ENCODE results near the gene NLGN2.

Gene NLGN2

DNA sequence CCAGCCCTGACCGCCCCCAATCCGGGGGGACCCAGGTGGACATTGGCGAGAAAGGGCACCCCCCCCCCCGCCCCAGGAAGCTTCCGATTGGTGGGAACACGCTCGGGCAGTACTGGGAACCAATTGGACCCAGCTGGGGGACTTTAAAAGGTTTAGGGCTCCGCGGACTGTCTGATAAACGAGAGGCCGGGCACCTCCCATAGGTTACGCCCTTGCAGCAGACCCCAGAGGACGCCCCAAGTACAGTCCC, 4.0 kb upstream of the NLGN2 start:
- no peak overlapping the region for H2BK120ac ChIP-seq (ENCODE audit: low read depth, low read length)
- H3K23ac ChIP-seq (ENCODE audit: low read length) = no peak overlapping the region
- peak overlapping the region; percentile 70 for H3K4me3 ChIP-seq (ENCODE audit: low read length)
- no peaks in the 10 kb centered on the region for H3K79me2 ChIP-seq (ENCODE audit: control insufficient read depth, insufficient read depth, low read length)
- peak overlapping the region; percentile 96 for H3K56ac ChIP-seq (ENCODE audit: low read length)
- H3K18ac ChIP-seq (ENCODE audit: low read length) = peak overlapping the region; percentile 91
- H3K4ac ChIP-seq (ENCODE audit: low read depth, low read length) = peak overlapping the region; percentile 4
- no peaks in the 10 kb centered on the region for H3K79me1 ChIP-seq (ENCODE audit: low read length)
- H3K4me2 ChIP-seq (ENCODE audit: low read length) = peak overlapping the region; percentile 35
- H4K8ac ChIP-seq (ENCODE audit: low read depth, low read length) = no peak overlapping the region
- no peak overlapping the region for H2BK15ac ChIP-seq (replicated peaks; ENCODE audit: low read depth)
- H3K9ac ChIP-seq (ENCODE audit: low read length) = peak overlapping the region; percentile 91
- no peaks in the 10 kb centered on the region for H3K36me3 ChIP-seq (ENCODE audit: control insufficient read depth, insufficient read depth, low read length)
- peaks cover 9% of the 10 kb centered on the region for H3K4me1 ChIP-seq (ENCODE audit: control insufficient read depth, low read depth, low read length)
- H2AK5ac ChIP-seq (ENCODE audit: low read length) = no peak overlapping the region
- WGBS (ENCODE audit: extremely low coverage, insufficient coverage, low lambda C conversion rate) = no CpG with 5 or more reads among the region's 13 CpGs
- H3K27ac ChIP-seq (ENCODE audit: low read depth, low read length) = peak overlapping the region; percentile 92
- no peak for DNase-seq
- peak overlapping the region; percentile 64 for H2BK5ac ChIP-seq (ENCODE audit: low read length)
- no peak overlapping the region for H4K5ac ChIP-seq (ENCODE audit: low read length)
- H3K27me3 ChIP-seq (ENCODE audit: insufficient read depth, low read length, poor library complexity) = no peaks in the 10 kb centered on the region

DNA sequence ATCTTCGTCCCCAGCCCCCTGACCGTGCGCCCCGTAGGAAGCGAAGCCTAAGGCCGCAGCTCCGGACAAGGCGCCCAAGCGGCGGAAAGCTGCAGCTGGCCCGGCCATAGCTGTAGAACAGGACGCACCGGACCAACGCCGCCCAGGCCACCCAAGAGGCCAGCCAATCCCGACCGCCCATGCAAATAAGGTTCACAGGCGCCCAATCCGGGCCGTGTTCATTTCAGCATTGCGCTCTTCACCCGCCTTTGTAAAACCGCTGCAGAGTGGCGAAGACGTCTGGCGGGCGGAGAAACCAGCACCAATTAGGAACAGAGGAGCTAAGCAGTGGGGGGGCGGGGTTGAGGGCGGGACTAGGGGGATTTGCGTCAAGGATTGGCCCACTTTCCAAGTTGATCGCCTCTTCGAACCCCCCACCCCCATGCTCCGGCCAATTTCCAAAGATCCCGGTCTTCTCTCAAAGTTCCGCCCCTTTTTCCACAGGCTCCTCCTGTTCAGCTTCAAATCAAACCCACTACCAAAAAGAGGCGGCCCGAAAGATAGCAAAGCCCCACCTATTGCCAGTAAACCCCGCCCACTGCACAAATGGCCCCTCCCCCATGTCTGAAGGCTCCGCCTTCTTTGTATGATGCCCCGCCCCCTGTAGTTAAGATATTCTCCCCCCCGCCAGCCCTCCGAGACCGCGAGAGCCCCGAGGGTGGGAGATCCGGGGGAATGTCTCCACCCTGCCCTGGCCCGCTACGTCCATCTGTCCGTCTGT, 3.5 kb upstream of the NLGN2 start, which contains the start of gene TMEM256:
TSS of gene TMEM256 (minus strand) at position 121 of the 760 bp plus-strand sequence. CDS start at position 108, 13 bp downstream.
- H3K79me1 ChIP-seq (ENCODE audit: low read length) = no peaks in the 10 kb centered on the region

DNA sequence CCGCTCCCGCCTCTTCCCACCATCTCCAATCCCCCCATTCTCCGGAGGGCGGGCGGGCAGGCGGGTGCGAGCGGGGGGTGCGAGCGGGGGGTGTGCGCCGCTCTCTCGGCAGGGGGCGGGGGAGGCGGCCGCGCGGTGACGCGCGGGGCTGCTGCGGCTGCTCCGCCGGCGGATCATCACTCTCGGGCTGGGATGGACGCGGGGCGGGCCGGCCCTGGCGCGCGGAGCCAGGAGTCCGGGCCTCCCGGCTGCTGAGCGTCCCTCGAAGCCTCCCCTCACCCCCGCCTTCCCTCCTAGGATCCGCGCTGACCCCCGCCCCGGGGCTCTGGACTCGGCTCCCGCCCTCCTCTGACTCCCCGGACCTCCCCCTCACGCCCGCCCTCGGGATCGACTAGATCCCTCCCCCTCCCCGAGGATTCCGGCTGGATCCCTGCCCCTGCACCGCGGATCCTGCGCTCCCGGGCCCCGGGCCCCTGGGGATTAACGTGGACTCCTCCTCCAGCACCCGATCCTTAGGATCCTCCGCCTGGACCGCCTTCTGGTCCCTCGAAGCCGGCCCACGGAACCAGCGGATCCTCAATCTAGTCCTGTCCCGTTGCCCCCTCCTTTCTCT, 2.8 kb upstream of the NLGN2 start:
- Histone ChIP-seq H2BK5ac (ENCODE audit: low read length) (no peak overlapping the region), H3K4me1 (ENCODE audit: control insufficient read depth, low read depth, low read length) (peaks cover 9% of the 10 kb centered on the region), H3K36me3 (ENCODE audit: control insufficient read depth, insufficient read depth, low read length) (no peaks in the 10 kb centered on the region), H2BK120ac (ENCODE audit: low read depth, low read length) (peak overlapping the region; percentile 52), H3K79me2 (ENCODE audit: control insufficient read depth, insufficient read depth, low read length) (no peaks in the 10 kb centered on the region), H3K79me1 (ENCODE audit: low read length) (no peaks in the 10 kb centered on the region), H3K56ac (ENCODE audit: low read length) (peak overlapping the region; percentile 92), H3K18ac (ENCODE audit: low read length) (peak overlapping the region; percentile 89), H2BK15ac (replicated peaks; ENCODE audit: low read depth) (no peak overlapping the region), H3K27me3 (ENCODE audit: insufficient read depth, low read length, poor library complexity) (no peaks in the 10 kb centered on the region), H2AK5ac (ENCODE audit: low read length) (no peak overlapping the region), H3K4ac (ENCODE audit: low read depth, low read length) (peak overlapping the region; percentile 93), H3K4me3 (ENCODE audit: low read length) (peak overlapping the region; percentile 90), H3K23ac (ENCODE audit: low read length) (peak overlapping the region; percentile 66), H3K9ac (ENCODE audit: low read length) (peak overlapping the region; percentile 93), H3K27ac (ENCODE audit: low read depth, low read length) (peak overlapping the region; percentile 46), H4K5ac (ENCODE audit: low read length) (no peak overlapping the region), H3K4me2 (ENCODE audit: low read length) (peak overlapping the region; percentile 97), H4K8ac (ENCODE audit: low read depth, low read length) (no peak overlapping the region)
- peak; percentile 76 for DNase-seq
- WGBS (ENCODE audit: extremely low coverage, insufficient coverage, low lambda C conversion rate) = no CpG with 5 or more reads among the region's 65 CpGs

More for the DNA sequence above, 3.5 kb upstream of the NLGN2 start, which contains the start of gene TMEM256:
- H3K4me1 ChIP-seq (ENCODE audit: control insufficient read depth, low read depth, low read length) = peaks cover 9% of the 10 kb centered on the region
- H3K4ac ChIP-seq (ENCODE audit: low read depth, low read length) = peak within 1 kb of the TSS; percentile 93
- H3K36me3 ChIP-seq (ENCODE audit: control insufficient read depth, insufficient read depth, low read length) = no peaks in the 10 kb centered on the region
- H2AK5ac ChIP-seq (ENCODE audit: low read length) = no peak within 1 kb of the TSS
- no peak within 1 kb of the TSS for H3K23ac ChIP-seq (ENCODE audit: low read length)
- peak within 1 kb of the TSS; percentile 93 for H3K9ac ChIP-seq (ENCODE audit: low read length)
- H2BK15ac ChIP-seq (replicated peaks; ENCODE audit: low read depth) = no peak within 1 kb of the TSS
- peak; percentile 100 for DNase-seq
- H2BK5ac ChIP-seq (ENCODE audit: low read length) = peak within 1 kb of the TSS; percentile 64
- no peak within 1 kb of the TSS for H4K5ac ChIP-seq (ENCODE audit: low read length)
- H3K4me3 ChIP-seq (ENCODE audit: low read length) = peak within 1 kb of the TSS; percentile 90
- no peaks in the 10 kb centered on the region for H3K79me2 ChIP-seq (ENCODE audit: control insufficient read depth, insufficient read depth, low read length)
- whole genome bisulfite sequencing (ENCODE audit: extremely low coverage, insufficient coverage, low lambda C conversion rate) = no CpG with 5 or more reads among the region's 49 CpGs
- H3K56ac ChIP-seq (ENCODE audit: low read length) = peak within 1 kb of the TSS; percentile 96
- no peaks in the 10 kb centered on the region for H3K27me3 ChIP-seq (ENCODE audit: insufficient read depth, low read length, poor library complexity)
- H3K18ac ChIP-seq (ENCODE audit: low read length) = peak within 1 kb of the TSS; percentile 91
- peak within 1 kb of the TSS; percentile 92 for H3K27ac ChIP-seq (ENCODE audit: low read depth, low read length)
- H4K8ac ChIP-seq (ENCODE audit: low read depth, low read length) = no peak within 1 kb of the TSS
- H2BK120ac ChIP-seq (ENCODE audit: low read depth, low read length) = peak within 1 kb of the TSS; percentile 31
- peak within 1 kb of the TSS; percentile 35 for H3K4me2 ChIP-seq (ENCODE audit: low read length)

DNA sequence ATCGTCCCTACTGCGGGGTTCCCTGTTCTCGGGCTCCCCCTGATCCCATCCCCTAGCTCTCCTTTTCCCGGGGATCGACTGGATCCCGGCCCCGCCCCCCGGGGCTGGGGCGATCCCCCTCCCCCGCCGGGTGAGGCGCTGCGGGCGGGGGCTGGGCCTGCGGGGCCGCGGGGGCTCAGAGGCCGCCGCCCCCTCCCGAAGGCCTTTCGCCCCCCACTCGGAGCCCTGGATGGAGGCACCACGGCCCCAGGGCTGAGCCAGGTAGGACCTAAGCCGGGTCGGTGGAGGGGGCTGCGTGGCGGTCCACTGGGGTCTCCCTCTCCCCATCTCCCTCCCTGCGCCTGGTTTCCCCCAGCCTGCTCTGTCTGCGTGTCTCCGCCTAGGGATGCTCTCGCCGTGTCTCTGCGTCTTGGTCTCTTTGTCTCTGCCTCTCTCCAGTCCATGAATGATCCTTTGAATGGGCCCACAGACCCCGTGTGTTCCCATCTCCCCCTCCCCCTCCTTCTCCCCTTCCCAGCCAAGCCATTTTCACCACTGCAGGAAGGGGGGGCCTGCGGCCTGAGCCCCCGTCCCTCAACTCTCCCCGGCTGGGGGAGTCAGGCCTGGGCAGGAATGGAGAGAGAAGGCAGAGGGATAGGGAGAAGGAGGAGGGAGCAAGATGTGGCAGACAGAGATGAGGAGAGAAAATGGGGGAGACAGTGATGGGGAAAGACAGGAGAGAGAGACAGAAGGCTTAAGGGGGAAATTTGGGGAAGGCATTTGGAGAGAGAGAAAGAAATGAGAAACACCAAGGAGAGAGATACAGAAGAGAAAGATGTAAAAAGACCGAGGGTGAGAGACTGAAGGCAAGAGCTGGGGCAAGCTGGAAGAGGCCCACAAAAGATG, 2.1 kb upstream of the NLGN2 start:
- peak overlapping the region; percentile 93 for H3K9ac ChIP-seq (ENCODE audit: low read length)
- no peaks in the 10 kb centered on the region for H3K79me1 ChIP-seq (ENCODE audit: low read length)
- no peak overlapping the region for H2BK5ac ChIP-seq (ENCODE audit: low read length)
- H2BK15ac ChIP-seq (replicated peaks; ENCODE audit: low read depth) = no peak overlapping the region
- H3K56ac ChIP-seq (ENCODE audit: low read length) = peak overlapping the region; percentile 92
- peak overlapping the region; percentile 90 for H3K4me3 ChIP-seq (ENCODE audit: low read length)
- H3K4me1 ChIP-seq (ENCODE audit: control insufficient read depth, low read depth, low read length) = peaks cover 9% of the 10 kb centered on the region
- peak overlapping the region; percentile 26 for H3K27ac ChIP-seq (ENCODE audit: low read depth, low read length)
- H3K4ac ChIP-seq (ENCODE audit: low read depth, low read length) = peak overlapping the region; percentile 93
- H3K23ac ChIP-seq (ENCODE audit: low read length) = no peak overlapping the region
- H3K36me3 ChIP-seq (ENCODE audit: control insufficient read depth, insufficient read depth, low read length) = no peaks in the 10 kb centered on the region
- DNase-seq = peak; percentile 62
- peak overlapping the region; percentile 52 for H2BK120ac ChIP-seq (ENCODE audit: low read depth, low read length)
- H3K18ac ChIP-seq (ENCODE audit: low read length) = peak overlapping the region; percentile 89
- no CpG with 5 or more reads among the region's 38 CpGs for WGBS (ENCODE audit: extremely low coverage, insufficient coverage, low lambda C conversion rate)
- H4K5ac ChIP-seq (ENCODE audit: low read length) = no peak overlapping the region
- H3K4me2 ChIP-seq (ENCODE audit: low read length) = peak overlapping the region; percentile 97
- H2AK5ac ChIP-seq (ENCODE audit: low read length) = peak overlapping the region; percentile 50
- no peak overlapping the region for H4K8ac ChIP-seq (ENCODE audit: low read depth, low read length)
- H3K27me3 ChIP-seq (ENCODE audit: insufficient read depth, low read length, poor library complexity) = no peaks in the 10 kb centered on the region
- no peaks in the 10 kb centered on the region for H3K79me2 ChIP-seq (ENCODE audit: control insufficient read depth, insufficient read depth, low read length)

DNA sequence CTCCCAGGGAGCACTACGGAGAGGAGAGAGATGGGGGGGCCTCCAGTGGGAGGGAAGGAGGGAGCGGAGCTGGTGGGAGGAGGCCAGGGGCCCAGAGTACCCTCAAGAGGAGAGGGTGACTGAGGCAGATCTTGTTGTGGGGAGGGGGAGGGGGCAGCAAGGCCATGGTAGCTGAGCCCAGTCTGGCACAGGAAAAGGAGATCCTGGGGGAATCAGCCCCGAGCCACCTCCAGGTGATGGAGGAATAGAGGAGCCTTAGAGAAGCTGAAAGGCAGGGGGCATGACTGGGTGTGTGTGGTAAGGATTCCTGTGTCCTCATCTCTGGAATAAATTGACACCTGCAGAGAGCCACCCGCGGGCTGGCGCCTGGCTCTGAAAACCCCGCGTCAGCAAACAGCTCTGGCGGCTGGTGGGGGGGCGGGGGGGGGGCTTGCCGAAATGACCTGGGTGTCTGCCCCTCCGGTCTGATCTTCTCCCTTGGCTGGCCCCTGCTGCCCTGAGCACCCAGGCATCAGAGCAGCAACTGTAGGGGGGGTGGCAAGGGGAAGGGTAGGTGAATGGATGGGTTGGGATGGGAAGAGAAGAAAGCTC, 1.3 kb upstream of the NLGN2 start:
- Histone ChIP-seq H3K56ac (ENCODE audit: low read length) (peak overlapping the region; percentile 78), H3K79me1 (ENCODE audit: low read length) (no peaks in the 10 kb centered on the region), H3K4me1 (ENCODE audit: control insufficient read depth, low read depth, low read length) (peaks cover 9% of the 10 kb centered on the region), H3K27ac (ENCODE audit: low read depth, low read length) (no peak overlapping the region), H3K9ac (ENCODE audit: low read length) (no peak overlapping the region), H3K4me2 (ENCODE audit: low read length) (peak overlapping the region; percentile 61), H3K27me3 (ENCODE audit: insufficient read depth, low read length, poor library complexity) (no peaks in the 10 kb centered on the region), H3K36me3 (ENCODE audit: control insufficient read depth, insufficient read depth, low read length) (no peaks in the 10 kb centered on the region), H2BK120ac (ENCODE audit: low read depth, low read length) (no peak overlapping the region), H2BK15ac (replicated peaks; ENCODE audit: low read depth) (no peak overlapping the region), H3K23ac (ENCODE audit: low read length) (no peak overlapping the region), H2BK5ac (ENCODE audit: low read length) (no peak overlapping the region), H3K79me2 (ENCODE audit: control insufficient read depth, insufficient read depth, low read length) (no peaks in the 10 kb centered on the region), H2AK5ac (ENCODE audit: low read length) (no peak overlapping the region), H4K5ac (ENCODE audit: low read length) (no peak overlapping the region), H3K4ac (ENCODE audit: low read depth, low read length) (no peak overlapping the region), H4K8ac (ENCODE audit: low read depth, low read length) (no peak overlapping the region), H3K4me3 (ENCODE audit: low read length) (no peak overlapping the region), H3K18ac (ENCODE audit: low read length) (no peak overlapping the region)
- peak; percentile 47 for DNase-seq
- no CpG with 5 or more reads among the region's 12 CpGs for WGBS (ENCODE audit: extremely low coverage, insufficient coverage, low lambda C conversion rate)
